ENCODE results near the gene NGB. TPM values are rescaled to one million over a fixed set of nuclear protein-coding genes. Genes with fewer than 3 reads are reported as not detected.
A peak's percentile ranks its signal among the peaks of the same experiment; 100 is the strongest.

The NGB gene
- total RNA-seq, 1 donor from 2014 or later = not detected

DNA sequence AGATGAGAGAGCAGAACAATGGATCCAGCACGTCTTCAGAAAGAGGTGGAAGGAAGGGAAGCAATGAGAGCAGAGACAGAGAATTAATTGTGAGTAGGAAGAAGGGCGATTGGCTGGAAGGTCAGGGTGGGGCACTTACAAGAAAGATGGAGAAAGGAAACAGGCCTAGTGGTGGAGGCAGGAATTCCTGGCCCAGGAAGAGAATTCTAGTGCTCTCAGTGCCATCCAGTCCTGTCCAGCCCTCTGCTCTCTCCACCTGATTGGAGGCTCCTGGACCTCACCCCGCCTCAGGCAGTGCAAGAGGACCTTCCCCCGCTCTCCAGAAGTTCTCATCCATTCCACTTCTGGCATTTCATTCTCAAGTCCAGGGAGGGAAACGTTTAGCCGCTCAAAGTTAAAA is 43.0 kb downstream of the NGB start:
- ATAC-seq (no peak), DNase-seq (no peak)
- H3K36me3 ChIP-seq = no peaks in the 10 kb centered on the region

DNA sequence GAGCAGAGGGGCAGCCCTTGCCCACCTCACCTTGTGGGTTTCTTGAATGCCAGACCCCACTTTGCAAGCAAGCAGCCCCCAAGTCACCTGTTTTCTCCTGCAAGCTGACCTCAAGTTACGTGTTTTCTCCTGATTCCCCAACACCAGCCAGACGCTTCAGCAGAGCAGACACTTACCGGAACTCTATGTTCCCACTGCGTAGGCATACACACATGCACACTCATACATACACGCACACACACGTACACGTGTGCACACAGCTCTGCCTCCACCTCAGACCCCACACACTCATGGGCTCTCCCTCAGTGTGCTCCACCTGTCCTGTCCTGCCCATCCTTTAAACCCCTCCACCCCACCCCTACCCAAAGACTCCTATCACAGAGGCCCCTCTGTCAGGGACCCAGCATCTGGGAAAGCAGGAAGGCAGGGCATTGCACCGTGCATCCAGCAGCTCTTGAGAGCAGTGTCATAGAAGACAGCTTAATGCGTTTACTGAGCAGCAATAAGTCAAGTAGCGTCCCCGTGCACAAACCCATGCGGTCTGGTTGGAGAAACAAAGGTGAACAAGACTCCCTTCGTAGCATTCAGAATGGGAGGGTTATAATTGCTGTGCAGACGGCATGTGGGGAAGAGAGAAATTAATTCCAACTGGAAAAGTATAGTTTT is 45.0 kb downstream of the NGB start:
- no peaks in the 10 kb centered on the region for H3K36me3 ChIP-seq
- H3K4me3 ChIP-seq = no peak overlapping the region
- no peak for DNase-seq
- intact Hi-C loops (cut with DNase I) = no loop called here
- TF ChIP-seq, protein P1, sequence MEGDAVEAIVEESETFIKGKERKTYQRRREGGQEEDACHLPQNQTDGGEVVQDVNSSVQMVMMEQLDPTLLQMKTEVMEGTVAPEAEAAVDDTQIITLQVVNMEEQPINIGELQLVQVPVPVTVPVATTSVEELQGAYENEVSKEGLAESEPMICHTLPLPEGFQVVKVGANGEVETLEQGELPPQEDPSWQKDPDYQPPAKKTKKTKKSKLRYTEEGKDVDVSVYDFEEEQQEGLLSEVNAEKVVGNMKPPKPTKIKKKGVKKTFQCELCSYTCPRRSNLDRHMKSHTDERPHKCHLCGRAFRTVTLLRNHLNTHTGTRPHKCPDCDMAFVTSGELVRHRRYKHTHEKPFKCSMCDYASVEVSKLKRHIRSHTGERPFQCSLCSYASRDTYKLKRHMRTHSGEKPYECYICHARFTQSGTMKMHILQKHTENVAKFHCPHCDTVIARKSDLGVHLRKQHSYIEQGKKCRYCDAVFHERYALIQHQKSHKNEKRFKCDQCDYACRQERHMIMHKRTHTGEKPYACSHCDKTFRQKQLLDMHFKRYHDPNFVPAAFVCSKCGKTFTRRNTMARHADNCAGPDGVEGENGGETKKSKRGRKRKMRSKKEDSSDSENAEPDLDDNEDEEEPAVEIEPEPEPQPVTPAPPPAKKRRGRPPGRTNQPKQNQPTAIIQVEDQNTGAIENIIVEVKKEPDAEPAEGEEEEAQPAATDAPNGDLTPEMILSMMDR (IDR thresholded peaks at IDR 0.05) = no peak
- H3K27me3 ChIP-seq = no peaks in the 10 kb centered on the region
- H3K4me1 ChIP-seq = no peaks in the 10 kb centered on the region
- no peaks in the 10 kb centered on the region for H3K9me3 ChIP-seq
- no peak for ATAC-seq
- H3K27ac ChIP-seq = no peak overlapping the region

More for the DNA sequence above, 43.0 kb downstream of the NGB start:
- H3K27me3 ChIP-seq = no peaks in the 10 kb centered on the region
- H3K4me3 ChIP-seq = no peak overlapping the region
- TF ChIP-seq, protein P1 (IDR thresholded peaks at IDR 0.05) = no peak
- intact Hi-C loops (cut with DNase I) = no loop called here
- no peak overlapping the region for H3K27ac ChIP-seq
- no peaks in the 10 kb centered on the region for H3K9me3 ChIP-seq
- H3K4me1 ChIP-seq = no peaks in the 10 kb centered on the region

DNA sequence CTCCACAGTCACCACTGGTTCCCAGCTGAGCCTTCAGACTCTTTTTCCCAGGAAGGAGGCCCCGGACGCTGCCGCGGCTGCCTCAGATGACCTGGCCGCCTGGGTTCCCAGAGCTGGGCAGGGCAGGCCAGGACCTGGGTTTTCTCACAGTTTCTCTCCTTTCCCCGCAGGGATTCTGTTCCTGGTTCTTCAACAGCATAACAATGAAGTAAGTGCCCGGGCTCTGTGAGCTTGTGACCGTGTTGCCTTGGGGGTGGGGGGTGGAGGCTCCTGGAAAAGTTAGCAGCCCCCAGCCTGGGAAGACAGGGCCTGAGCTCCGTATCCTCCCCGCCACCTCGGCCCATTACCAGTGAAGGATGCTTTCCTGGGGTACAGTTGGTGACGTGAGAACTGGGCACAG is 45.8 kb downstream of the NGB start:
- Histone ChIP-seq H3K27me3 (no peaks in the 10 kb centered on the region), H3K27ac (no peak overlapping the region), H3K9me3 (no peaks in the 10 kb centered on the region), H3K4me3 (no peak overlapping the region), H3K36me3 (no peaks in the 10 kb centered on the region), H3K4me1 (no peaks in the 10 kb centered on the region)
- no peak for DNase-seq
- TF ChIP-seq, protein P1 (IDR thresholded peaks at IDR 0.05) = no peak
- intact Hi-C loops (cut with DNase I) = no loop called here
- no peak for ATAC-seq

DNA sequence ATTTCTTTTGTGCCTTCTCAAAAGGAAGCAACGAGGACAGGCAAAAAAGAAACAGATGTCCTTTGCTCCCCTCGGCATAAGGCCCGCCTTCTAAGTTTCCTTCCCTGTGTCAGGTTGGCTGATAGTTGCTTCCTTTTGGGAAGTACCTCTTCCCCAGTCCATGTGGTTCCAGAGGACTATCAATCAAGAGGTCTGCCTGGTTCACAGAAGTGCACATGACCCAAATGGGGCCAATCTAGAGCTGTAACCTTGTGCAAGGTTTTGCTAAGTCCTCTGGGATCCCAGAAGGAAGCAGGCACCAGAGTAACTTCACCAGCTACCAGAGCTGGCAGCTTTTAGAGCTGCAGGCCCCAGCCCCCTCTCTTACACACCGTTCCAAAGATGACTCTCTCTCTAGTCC is 46.8 kb downstream of the NGB start:
- Histone ChIP-seq H3K27ac (no peak overlapping the region), H3K27me3 (no peaks in the 10 kb centered on the region), H3K9me3 (no peaks in the 10 kb centered on the region), H3K36me3 (no peaks in the 10 kb centered on the region), H3K4me3 (no peak overlapping the region), H3K4me1 (no peaks in the 10 kb centered on the region)
- no peak for DNase-seq
- peak; percentile 17 for ATAC-seq
- intact Hi-C loops (cut with DNase I) = no loop called here
- TF ChIP-seq, protein P1 (IDR thresholded peaks at IDR 0.05) = no peak

DNA sequence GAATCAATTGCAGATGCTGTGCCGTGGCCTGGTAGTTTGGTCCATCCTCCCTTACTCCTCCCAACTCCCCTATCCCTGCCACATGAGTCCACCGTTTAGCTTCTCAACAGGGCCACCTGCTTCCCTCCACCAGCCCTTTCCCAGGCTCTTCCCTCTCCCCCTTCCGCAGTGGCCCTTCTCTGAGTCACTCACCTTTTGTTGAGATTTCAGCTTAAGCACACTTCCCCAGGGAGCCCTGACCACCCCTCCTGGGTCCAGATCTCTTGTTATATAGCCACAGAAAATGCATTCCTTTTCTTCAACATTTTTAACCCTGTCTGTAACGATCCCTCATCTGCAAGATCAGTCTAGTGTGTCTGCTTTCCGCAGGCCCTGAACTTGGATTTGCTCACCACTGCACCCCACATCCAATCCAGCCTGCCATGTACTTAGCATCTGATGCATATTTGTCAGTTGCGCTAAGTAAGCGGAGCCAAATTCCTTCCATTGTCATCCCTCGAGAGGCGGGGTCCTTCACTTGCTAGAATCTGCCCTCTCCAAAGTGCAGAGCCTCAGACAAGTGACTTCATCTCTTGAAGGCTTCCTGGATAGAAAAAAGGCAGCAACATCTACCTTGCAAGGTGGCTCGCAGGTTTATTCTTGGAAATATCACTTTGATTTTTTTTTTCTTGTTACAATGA is 48.3 kb downstream of the NGB start:
- H3K9me3 ChIP-seq = no peaks in the 10 kb centered on the region
- no peak for ATAC-seq
- no peaks in the 10 kb centered on the region for H3K4me1 ChIP-seq
- no peaks in the 10 kb centered on the region for H3K27me3 ChIP-seq
- H3K4me3 ChIP-seq = no peak overlapping the region
- intact Hi-C loops (cut with DNase I) = no loop called here
- TF ChIP-seq, protein P1 (IDR thresholded peaks at IDR 0.05) = no peak
- no peak overlapping the region for H3K27ac ChIP-seq
- DNase-seq = no peak
- H3K36me3 ChIP-seq = no peaks in the 10 kb centered on the region
